Stomach (tissue), 9 donors: Measurements from ENCODE around the gene MYO10. TPM values are rescaled to one million over a fixed set of nuclear protein-coding genes. Genes with fewer than 3 reads are reported as not detected.

Experiments
- DNase-seq, 2 donors: peaks; one replicate each; pipeline versions ENCODE4 v3.0.0 to v3.0.0-alpha.2; 2013 to 2019
- H3K27ac ChIP-seq, 5 donors: fragments of 200-600 bp in 4 of 5; sonication (generic) in 4 of 5; one replicate each; pipeline ENCODE4 v1.5.1; 2013 to 2019; ENCODE audit warnings: mild to moderate bottlenecking in 1 of 5, moderate library complexity in 1 of 5
- H3K27me3 ChIP-seq, 3 donors: fragments of 200-600 bp; sonication (generic); one replicate each; pipeline ENCODE4 v1.5.1; 2017 to 2019; ENCODE audit warnings: mixed run types in 1 of 3
- H3K36me3 ChIP-seq, 4 donors: fragments of 200-600 bp; sonication (generic); 1 replicate in 3 of 4; 2 replicates in 1 of 4; pipeline ENCODE4 v1.5.1; 2016 to 2019
- H3K4me1 ChIP-seq, 4 donors: fragments of 200-600 bp; sonication (generic); one replicate each; pipeline ENCODE4 v1.5.1; 2016 to 2019
- H3K4me3 ChIP-seq, 4 donors: fragments of 200-600 bp; sonication (generic) in 3 of 4; one replicate each; pipeline ENCODE4 v1.5.1; 2016 to 2019; ENCODE audit warnings: mild to moderate bottlenecking in 1 of 4
- H3K9me3 ChIP-seq, 4 donors: fragments of 200-600 bp; sonication (generic); one replicate each; pipeline ENCODE4 v1.5.1; 2016 to 2019
- CTCF ChIP-seq, 7 experiments: fragments of 450-650 bp in 4 of 7; fragments of 200-600 bp in 3 of 7; sonication (generic) in 3 of 7; IDR thresholded peaks; one replicate each; pipeline ENCODE4 v1.5.1; 2016 to 2019; ENCODE audit warnings: antibody characterized with exemption in 7 of 7, control low read depth in 2 of 7, mild to moderate bottlenecking in 1 of 7
- EP300 ChIP-seq: sonication (generic); formaldehyde crosslinking; IDR thresholded peaks from one replicate; pipeline ENCODE4 v1.6.1; 2017; ENCODE audit warnings: antibody characterized with exemption
- POLR2A ChIP-seq, 4 donors: fragments of 450-650 bp; IDR thresholded peaks; one replicate each; pipeline ENCODE4 v1.6.1; 2016; ENCODE audit warnings: antibody characterized with exemption in 4 of 4, control low read depth in 2 of 4, mild to moderate bottlenecking in 1 of 4, moderate library complexity in 1 of 4
- POLR2AphosphoS5 ChIP-seq, 3 donors: sonication (generic); formaldehyde crosslinking; IDR thresholded peaks; one replicate each; pipeline ENCODE4 v1.6.1; 2016; ENCODE audit warnings: antibody characterized with exemption in 3 of 3
- WGBS, 5 donors: extraction: QIAGEN DNeasy Blood & Tissue Kit in 3 of 5; methylation state at CpG; one replicate each; pipeline versions ENCODE4 v1.1.5 to v1.1.7; 2013 to 2018; 5-methylcytosine and 5-hydroxymethylcytosine counted together
- intact Hi-C: fragments of 100-400 bp; cut with DNase I; formaldehyde crosslinking; loops from one replicate; pipeline ENCODE4 v1.15.1; 2023; ENCODE audit warnings: low total_unique reads
- polyA plus RNA-seq, 3 donors: library from polyadenylated mRNA; stranded (reverse); fragments of 200-250 nt; gene quantifications; one replicate each; pipeline ENCODE4 v1.2.3, GENCODE V29; 2013
- total RNA-seq, 5 donors: library from RNA; depleted of rRNA; stranded (reverse); fragments of >200 nt; gene quantifications; one replicate each; pipeline versions ENCODE4 v1.1.0 to v1.2.3, GENCODE V29; 2014 to 2016
- donor health status: healthy with polysubstance abuse.
- donor health status: Bipolar disorder and iron deficiency.
- donor health status: healthy.

Gene MYO10
- total and polyA plus RNA-seq, 8 donors = 6.8 to 233 (median 76.5) TPM

GRCh38 chr5:16965581-16965980 is 29.5 kb upstream of the MYO10 start:
- WGBS, 5 donors = 41 to 57% (median 50%) methylated on average over 1 of the region's 1 CpG
- DNase-seq = no peak
- no peaks in the 10 kb centered on the region for H3K9me3 ChIP-seq
- intact Hi-C loops = no loop called here
- no peak for TF ChIP-seq EP300
- no peak for TF ChIP-seq CTCF (IDR thresholded peaks at IDR 0.05)
- TF ChIP-seq POLR2A (IDR thresholded peaks at IDR 0.05) = no peak
- no peak for TF ChIP-seq POLR2AphosphoS5 (IDR thresholded peaks at IDR 0.05)
- no peaks in the 10 kb centered on the region for H3K27me3 ChIP-seq
- no peak overlapping the region for H3K4me3 ChIP-seq
- H3K36me3 ChIP-seq = no peaks in the 10 kb centered on the region
- H3K4me1 ChIP-seq = no peaks in the 10 kb centered on the region
- H3K27ac ChIP-seq = no peak overlapping the region

- Histone ChIP-seq H3K27ac (no peak overlapping the region), H3K4me1 (no peaks in the 10 kb centered on the region), H3K9me3 (no peaks in the 10 kb centered on the region), H3K36me3 (no peaks in the 10 kb centered on the region), H3K27me3 (no peaks in the 10 kb centered on the region), H3K4me3 (no peak overlapping the region)
- DNase-seq = no peak
- TF ChIP-seq POLR2AphosphoS5 (IDR thresholded peaks at IDR 0.05) = no peak
- TF ChIP-seq EP300 = no peak
- no peak for TF ChIP-seq POLR2A (IDR thresholded peaks at IDR 0.05)
- TF ChIP-seq CTCF (IDR thresholded peaks at IDR 0.05) = no peak
- intact Hi-C loops = no loop called here
- 81 to 86% (median 82%) methylated on average over 7 of the region's 7 CpGs for WGBS, 5 donors
Measured at GRCh38 chr5:16963821-16964220, 27.7 kb upstream of the MYO10 start.

GRCh38 chr5:16961131-16961530 is 25.0 kb upstream of the MYO10 start:
- H3K36me3 ChIP-seq = no peaks in the 10 kb centered on the region
- TF ChIP-seq POLR2A (IDR thresholded peaks at IDR 0.05) (no peak), CTCF (IDR thresholded peaks at IDR 0.05) (no peak), EP300 (no peak), POLR2AphosphoS5 (IDR thresholded peaks at IDR 0.05) (no peak)
- no peak overlapping the region for H3K27ac ChIP-seq
- H3K9me3 ChIP-seq = no peaks in the 10 kb centered on the region
- DNase-seq = no peak
- H3K4me1 ChIP-seq = no peaks in the 10 kb centered on the region
- 67 to 89% (median 80%) methylated on average over 7 of the region's 7 CpGs for WGBS, 5 donors
- H3K4me3 ChIP-seq = no peak overlapping the region
- no peaks in the 10 kb centered on the region for H3K27me3 ChIP-seq
- intact Hi-C loops = no loop called here

GRCh38 chr5:16957304-16958196 is 21.5 kb upstream of the MYO10 start:
- no peaks in the 10 kb centered on the region for H3K27me3 ChIP-seq
- no peaks in the 10 kb centered on the region for H3K9me3 ChIP-seq
- H3K36me3 ChIP-seq = no peaks in the 10 kb centered on the region
- TF ChIP-seq CTCF (IDR thresholded peaks at IDR 0.05) (no peak), EP300 (no peak), POLR2AphosphoS5 (IDR thresholded peaks at IDR 0.05) (no peak), POLR2A (IDR thresholded peaks at IDR 0.05) (no peak)
- intact Hi-C loops = no loop called here
- H3K27ac ChIP-seq = no peak overlapping the region
- H3K4me1 ChIP-seq = no peaks in the 10 kb centered on the region
- 85 to 95% (median 89%) methylated on average over 12 to 13 of the region's 13 CpGs for WGBS, 5 donors
- DNase-seq = no peak
- no peak overlapping the region for H3K4me3 ChIP-seq
